ENCODE results near the gene RRP9.

Gene RRP9

GRCh38 chr3:51970606-51971300 is 29.0 kb upstream of the RRP9 start:
- no peak for DNase-seq (ENCODE audit: low read depth in 2 of 2)

GRCh38 chr3:51969841-51970240 is 28.1 kb upstream of the RRP9 start:
- no peak for DNase-seq (ENCODE audit: low read depth in 2 of 2)

GRCh38 chr3:51968883-51969678 is 27.4 kb upstream of the RRP9 start:
- no peak for DNase-seq (ENCODE audit: low read depth in 2 of 2)

GRCh38 chr3:51968170-51968775 is 26.6 kb upstream of the RRP9 start:
- DNase-seq (ENCODE audit: low read depth in 2 of 2) = no peak

- no peak for DNase-seq (ENCODE audit: low read depth in 2 of 2)
These were observed 25.9 kb upstream of the RRP9 start, which contains the start of gene PCBP4 for GRCh38 chr3:51967384-51968169. Gene PCBP4 (minus strand): TSS chr3:51967454. CDS start chr3:51961240, 6,214 bp downstream.

GRCh38 chr3:51966922-51967383 is 25.2 kb upstream of the RRP9 start:
- no peak for DNase-seq (ENCODE audit: low read depth in 2 of 2)

- no peak for DNase-seq (ENCODE audit: low read depth in 2 of 2)
These were observed 24.8 kb upstream of the RRP9 start for GRCh38 chr3:51966486-51966885.

- no peak for DNase-seq (ENCODE audit: low read depth in 2 of 2)
These were observed 24.3 kb upstream of the RRP9 start for GRCh38 chr3:51966016-51966415.

GRCh38 chr3:51964521-51964920 is 22.8 kb upstream of the RRP9 start:
- no peak for DNase-seq (ENCODE audit: low read depth in 2 of 2)

- no peak for DNase-seq (ENCODE audit: low read depth in 2 of 2)
These were observed 22.3 kb upstream of the RRP9 start for GRCh38 chr3:51963951-51964451.

- no peak for DNase-seq (ENCODE audit: low read depth in 2 of 2)
These were observed 21.3 kb upstream of the RRP9 start for GRCh38 chr3:51962854-51963530.

GRCh38 chr3:51961602-51962569 is 20.2 kb upstream of the RRP9 start:
- DNase-seq (ENCODE audit: low read depth in 2 of 2) = no peak

GRCh38 chr3:51961011-51961410 is 19.3 kb upstream of the RRP9 start:
- no peak for DNase-seq (ENCODE audit: low read depth in 2 of 2)

GRCh38 chr3:51960386-51960785 is 18.7 kb upstream of the RRP9 start:
- no peak for DNase-seq (ENCODE audit: low read depth in 2 of 2)

GRCh38 chr3:51959651-51960050 is 17.9 kb upstream of the RRP9 start:
- DNase-seq (ENCODE audit: low read depth in 2 of 2) = no peak

GRCh38 chr3:51958603-51959521 is 17.2 kb upstream of the RRP9 start:
- DNase-seq (ENCODE audit: low read depth in 2 of 2) = no peak

GRCh38 chr3:51957520-51958205 is 16.0 kb upstream of the RRP9 start:
- DNase-seq (ENCODE audit: low read depth in 2 of 2) = no peak

Data from stimulated activated CD4-positive, alpha-beta T cell treated with anti-CD3 and anti-CD28 coated beads, Interleukin-1b, Interleukin-23, amount 100 ng/mL, for 4 hours (primary cell).